HG03469 (cell line): ENCODE data around the gene FGFR3.

Experiments
- ATAC-seq: cut with Tn5 transposase; IDR thresholded peaks from one replicate; pipeline ENCODE4 v1.9.1; 2021; ENCODE audit warnings: mild to moderate bottlenecking, moderate library complexity, moderate number of reproducible peaks; ENCODE audit not compliant: unreplicated experiment

Gene FGFR3

GRCh38 chr4:1769692-1770091 is 23.4 kb upstream of the FGFR3 start:
- ATAC-seq, result no peak

DNA sequence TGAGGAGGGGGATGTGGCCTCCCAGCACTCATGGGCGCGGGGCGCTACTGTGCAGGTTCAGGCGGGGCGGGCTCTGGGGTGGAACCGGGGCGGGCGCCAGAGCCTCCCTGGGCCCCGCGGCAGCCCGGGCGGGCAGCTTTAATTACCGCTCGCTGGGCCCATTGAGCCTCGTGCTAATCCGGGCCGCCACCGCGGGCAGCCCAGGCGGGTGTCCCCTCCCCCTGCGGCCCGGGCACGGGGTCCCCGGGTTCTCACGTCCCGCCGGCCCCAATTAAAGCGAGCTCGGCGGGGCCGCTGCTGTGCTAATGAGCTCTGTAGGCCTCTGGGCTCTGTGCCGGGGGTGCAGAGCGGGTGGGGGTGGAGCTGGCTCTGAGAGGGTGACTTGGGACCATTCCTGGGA is 22.8 kb upstream of the FGFR3 start:
- ATAC-seq, result no peak

DNA sequence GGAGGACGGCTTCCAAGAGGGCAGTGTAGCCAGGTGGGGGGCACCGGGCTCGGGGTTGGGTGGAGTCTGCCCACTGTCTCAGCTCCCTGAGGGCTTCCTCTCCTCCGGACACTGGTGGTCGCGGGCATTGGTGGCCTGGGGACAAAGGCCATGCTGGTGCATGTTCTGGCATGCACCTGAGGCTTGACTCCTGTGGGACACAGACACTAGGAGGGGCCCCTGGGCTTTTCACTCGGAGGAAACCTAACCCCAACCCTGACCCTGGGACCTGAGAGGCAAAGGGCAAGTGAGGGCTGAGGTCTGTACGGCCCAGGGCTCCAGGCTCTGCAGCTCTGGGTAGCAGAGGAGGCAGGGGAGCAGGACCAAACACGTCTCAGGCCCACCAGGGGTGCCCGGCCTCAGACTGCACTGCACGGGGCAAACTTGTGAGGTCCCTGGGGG is 22.3 kb upstream of the FGFR3 start:
- ATAC-seq, result no peak

DNA sequence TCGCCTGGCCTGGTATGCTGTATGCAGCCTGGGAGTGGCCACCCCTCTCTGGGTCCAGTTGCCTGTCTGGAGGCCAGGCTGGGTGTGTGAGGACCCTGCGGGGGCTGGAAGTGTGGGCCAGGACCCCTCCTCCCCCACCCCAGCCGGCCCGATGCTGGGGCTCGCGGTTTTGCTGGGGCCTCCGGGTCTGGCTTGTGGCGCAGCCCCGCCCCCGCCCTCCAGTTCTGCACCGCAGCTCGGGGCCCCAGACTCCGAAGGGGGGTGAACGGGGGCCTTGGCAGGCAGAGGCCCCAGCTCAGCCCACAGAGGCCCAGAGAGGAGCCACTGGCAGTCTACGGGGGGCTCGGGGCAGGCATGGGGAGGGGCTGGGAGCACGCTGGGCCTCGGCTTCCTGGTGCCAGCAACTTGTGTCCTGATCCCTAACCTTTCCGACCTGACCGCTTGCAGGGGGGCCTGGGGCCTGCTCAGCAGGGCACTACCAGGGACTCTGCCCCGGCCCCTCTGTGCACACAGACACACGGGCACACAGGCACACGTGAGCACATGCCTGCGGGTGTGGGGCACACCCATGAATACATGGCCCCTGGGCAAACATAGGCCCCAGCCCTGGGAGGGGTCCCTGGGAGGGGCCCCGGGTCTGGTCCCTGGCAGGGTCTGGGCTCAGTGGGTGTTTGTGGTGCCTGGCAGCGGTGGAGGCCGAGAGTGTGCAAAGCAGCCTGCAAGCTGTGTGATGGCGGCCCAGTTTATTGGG is 21.4 kb upstream of the FGFR3 start:
- ATAC-seq, result no peak

GRCh38 chr4:1772853-1773538 is 20.1 kb upstream of the FGFR3 start:
- ATAC-seq, result no peak

DNA sequence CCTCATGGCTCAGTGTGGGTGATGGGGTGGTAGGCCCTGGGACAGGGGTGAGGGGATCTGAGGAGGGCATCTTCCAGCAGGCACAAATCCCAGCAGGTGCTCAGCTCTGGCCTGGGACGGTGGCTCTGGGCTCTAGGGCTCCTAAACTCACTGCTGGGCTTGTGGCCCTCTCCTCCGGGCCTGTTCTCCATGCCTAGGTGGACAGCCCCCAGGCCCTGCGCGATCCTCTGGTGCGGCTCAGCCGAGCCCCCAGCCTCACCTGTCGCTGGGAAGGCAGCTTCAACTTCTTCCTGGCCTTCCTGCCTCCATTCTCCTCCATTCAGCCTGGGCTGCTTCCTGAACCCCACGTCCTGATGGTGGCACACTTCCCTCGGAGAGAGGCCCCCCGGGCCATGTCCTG is 19.3 kb upstream of the FGFR3 start:
- no peak for ATAC-seq

DNA sequence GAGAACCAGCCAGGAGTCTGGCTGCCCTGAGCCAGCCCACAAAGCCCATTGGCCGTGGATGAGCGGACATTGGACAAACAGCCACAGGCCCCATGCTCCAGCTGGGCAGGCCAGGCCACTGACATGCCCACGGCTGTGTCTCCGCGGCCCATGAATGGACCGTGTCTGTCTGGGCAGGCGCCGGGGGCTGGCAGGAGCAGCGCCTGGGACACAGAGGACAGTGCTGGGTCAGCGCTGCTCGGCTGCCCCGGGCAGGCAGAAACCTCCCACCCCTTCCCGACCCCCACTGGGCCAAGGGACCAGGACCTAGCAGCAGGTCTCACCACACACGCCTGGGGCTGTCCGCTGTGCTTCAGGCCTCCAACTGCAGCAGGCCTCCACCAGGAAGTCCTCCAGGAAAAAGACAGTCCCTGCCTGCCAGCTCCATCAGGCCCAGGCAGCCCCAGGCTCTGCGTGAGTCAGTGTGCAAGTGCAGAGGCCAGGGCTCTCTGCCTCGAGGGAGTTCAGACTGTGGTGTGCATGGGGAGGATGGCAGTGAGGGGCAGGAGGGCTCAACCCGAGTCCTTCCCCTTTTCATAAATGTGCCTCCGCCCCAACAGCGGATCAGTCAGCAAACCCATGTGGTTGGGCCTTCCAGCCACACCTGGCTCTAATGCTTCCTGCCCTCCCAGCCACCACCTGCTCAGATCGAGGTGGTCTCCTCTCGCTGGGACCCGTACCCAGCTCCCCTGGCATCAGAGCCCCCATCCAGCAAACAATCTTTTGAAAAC is 17.2 kb upstream of the FGFR3 start:
- ATAC-seq, result no peak

DNA sequence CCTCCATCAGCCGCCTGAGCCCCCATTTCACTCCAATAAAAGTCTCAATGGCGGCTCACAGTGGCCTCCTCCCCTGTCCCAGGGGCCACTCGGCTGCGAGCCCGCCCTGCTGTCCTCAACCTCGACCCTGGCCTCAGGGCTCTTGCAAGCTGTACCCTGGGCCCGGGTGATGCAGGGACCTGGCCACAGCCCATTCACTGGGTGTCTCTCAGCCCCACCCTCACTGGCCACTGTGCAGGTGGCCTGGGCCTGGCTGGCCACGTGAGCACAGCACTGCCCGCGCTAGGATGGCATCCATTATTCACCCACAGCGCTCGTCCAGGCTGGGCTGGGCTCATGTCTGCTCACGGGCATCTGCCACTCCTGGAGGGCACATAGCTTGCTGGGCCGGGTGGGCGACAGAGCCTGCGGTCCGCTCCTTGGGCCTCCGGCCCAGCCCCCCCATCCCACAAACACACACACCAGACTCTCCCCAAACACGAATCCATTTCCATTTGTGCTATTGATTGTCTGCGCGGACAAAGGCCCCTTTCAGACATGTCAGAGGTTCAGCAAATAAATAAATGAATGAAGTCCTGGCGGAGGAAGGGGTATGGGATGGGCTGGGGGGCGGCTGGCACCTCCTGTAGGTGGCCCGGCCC is 16.5 kb upstream of the FGFR3 start:
- ATAC-seq, result no peak

- no peak for ATAC-seq
Measured at GRCh38 chr4:1777822-1778641, 15.1 kb upstream of the FGFR3 start.

DNA sequence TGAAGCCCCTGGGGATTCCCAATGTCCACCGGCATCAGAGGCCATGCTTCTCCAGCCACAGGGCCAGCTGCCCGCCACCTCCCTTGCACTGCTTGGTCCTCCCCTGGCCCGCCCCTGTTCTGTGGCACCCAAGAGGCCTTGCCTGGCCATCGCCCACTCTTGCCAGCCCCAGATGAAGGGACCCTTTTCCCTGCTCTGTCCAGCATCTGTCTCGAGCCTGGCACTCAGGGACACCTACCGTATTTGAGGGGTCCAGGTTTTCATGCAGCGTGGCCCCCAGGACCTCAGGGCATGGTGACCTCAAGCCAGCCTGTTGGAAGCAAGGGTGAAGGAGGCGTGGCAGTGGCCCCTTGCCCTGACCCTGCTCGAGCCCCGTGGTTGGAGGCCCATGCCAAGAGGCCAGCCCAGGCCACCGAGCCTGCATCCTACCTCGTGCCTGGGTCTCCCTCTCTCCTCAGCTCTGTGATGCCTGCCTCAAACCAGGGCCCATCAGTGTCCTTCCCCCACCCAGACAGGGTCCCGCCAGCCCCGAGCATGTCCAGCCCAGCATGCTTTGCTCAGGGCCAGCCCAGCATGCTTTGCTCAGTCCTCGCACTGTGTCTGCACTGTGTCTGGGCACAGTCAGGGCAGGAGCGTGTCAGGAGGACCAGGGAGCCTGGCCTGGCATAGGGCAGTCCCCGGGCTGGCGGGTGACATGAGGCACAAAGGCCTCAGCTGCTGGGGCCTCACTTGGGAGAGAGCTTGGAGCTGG is 14.3 kb upstream of the FGFR3 start:
- no peak for ATAC-seq

DNA sequence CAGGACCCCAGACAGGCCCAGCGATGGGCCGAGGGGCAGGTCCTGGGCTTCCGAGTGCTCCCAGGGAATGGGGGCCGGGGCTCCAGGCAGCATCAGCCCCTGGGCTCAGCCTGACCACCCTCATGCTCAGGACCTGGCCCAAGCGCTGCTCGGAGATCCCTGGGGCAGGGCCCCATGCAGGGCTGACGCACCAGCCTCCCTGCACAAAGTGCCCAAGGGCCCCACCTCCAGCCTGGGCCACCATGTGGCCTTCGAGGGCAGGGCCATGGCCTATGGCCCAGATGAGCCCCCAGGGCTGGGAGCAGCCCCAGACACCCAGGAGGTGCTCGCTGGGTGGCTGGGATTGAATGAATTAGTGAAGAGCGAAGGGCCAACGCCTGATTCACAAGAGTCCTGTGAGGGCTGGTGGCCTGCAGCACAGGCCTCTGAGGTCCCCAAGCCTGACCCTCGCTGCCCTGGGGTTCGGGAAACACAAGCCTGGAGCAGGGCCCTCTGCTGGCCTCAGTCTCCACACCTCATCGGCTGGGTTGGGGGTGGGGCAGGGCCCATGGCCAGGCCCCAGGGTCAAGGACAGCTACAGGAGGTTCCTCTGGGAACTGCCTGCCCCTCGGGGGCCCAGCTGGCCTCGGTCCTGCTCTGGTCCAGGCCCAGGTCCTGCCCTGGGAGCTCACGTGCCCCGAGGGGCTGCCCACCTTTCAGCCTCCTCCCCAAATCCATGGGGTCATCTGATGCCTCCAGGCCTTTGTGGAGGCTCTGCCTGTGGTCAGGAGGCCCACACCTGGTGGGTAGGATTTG is 13.3 kb upstream of the FGFR3 start:
- no peak for ATAC-seq

GRCh38 chr4:1780435-1780834 is 12.7 kb upstream of the FGFR3 start:
- no peak for ATAC-seq

DNA sequence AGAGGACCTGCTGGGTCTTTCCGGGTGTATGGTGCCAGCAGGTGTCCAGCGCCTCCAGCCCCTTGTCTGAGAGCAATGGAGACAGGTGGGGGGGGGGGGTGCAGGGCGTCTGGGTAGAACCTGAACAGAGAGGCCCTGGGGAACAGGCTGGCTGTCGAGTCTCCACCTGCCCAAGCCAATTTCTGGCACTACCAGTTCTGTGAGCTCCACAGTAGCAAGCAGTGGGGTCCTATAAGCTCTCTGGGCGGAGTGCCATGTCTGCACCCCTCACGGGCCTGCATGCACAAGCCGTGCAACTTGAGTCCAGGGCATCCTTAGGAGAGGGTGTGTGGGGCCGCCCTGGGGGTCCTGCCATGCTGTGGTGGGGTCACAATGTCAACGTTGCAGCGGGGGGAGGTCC is 10.1 kb upstream of the FGFR3 start:
- no peak for ATAC-seq

DNA sequence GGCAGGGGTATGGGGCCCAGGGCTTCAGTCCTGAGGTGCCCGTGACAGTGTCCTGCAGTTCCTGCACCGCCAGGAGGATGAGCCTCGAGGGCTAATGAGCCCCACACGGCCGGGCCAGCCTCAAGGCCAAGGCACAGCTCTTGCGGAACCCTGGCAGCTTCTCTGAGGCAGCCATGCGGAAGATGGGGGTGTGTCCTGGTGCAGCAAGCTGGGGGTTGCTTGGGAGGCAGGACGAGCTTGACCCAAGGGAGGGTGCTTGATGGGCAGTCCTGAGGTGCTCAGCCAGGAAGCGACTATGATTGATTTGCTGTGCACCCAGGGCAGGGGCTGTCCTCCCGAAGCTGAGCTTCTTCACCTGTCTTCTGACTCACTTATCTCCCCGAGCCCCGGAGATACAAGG is 9.1 kb upstream of the FGFR3 start:
- ATAC-seq, result no peak

DNA sequence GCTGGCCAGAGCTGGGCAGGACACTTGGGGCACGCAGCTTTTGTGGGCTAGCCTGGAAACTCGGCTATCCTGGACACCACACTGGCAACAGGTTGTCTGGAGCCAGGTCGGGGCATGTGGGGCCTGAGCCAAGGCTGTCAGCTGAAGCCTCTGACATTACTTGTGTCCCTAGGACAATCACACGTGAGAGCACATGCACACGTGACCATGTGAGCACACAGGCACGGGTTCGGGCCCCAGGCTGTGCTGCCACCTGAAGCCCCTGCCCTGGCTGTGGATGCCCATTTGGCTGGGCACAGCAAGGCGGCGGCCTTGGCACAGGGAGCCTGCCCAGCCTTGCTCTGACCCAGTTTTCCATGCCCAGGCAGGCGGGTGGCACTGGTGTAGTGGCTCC is 8.7 kb upstream of the FGFR3 start:
- no peak for ATAC-seq

GRCh38 chr4:1784789-1785591 is 8.1 kb upstream of the FGFR3 start:
- no peak for ATAC-seq

DNA sequence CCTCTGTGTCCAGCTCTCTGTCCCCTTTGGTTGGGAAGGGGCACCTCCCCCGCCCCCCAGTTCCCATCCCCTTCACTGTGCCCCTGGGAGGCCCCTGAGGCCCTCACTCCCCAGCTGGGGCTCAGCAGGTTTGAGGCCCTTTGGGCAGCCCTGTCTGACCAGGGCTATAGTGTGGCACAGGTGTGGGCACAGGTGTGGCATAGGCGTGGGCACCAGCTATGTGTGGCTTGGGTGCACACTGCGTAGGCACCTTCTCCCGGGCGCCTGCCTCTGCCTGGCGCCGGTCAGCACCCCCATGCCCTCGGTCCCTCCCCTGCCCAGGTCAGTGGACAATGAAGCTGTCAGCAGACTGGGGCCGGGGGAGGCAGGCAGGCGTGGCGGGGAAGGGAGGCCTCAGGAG is 7.5 kb upstream of the FGFR3 start:
- ATAC-seq, result no peak
